Measurements from ENCODE around the gene REXO1.
"Not testable (repeated sequence)": the region's sequence is repeated elsewhere in the genome, so short reads cannot be mapped to it uniquely, and the experiment has no call there.

The REXO1 gene, protein sequence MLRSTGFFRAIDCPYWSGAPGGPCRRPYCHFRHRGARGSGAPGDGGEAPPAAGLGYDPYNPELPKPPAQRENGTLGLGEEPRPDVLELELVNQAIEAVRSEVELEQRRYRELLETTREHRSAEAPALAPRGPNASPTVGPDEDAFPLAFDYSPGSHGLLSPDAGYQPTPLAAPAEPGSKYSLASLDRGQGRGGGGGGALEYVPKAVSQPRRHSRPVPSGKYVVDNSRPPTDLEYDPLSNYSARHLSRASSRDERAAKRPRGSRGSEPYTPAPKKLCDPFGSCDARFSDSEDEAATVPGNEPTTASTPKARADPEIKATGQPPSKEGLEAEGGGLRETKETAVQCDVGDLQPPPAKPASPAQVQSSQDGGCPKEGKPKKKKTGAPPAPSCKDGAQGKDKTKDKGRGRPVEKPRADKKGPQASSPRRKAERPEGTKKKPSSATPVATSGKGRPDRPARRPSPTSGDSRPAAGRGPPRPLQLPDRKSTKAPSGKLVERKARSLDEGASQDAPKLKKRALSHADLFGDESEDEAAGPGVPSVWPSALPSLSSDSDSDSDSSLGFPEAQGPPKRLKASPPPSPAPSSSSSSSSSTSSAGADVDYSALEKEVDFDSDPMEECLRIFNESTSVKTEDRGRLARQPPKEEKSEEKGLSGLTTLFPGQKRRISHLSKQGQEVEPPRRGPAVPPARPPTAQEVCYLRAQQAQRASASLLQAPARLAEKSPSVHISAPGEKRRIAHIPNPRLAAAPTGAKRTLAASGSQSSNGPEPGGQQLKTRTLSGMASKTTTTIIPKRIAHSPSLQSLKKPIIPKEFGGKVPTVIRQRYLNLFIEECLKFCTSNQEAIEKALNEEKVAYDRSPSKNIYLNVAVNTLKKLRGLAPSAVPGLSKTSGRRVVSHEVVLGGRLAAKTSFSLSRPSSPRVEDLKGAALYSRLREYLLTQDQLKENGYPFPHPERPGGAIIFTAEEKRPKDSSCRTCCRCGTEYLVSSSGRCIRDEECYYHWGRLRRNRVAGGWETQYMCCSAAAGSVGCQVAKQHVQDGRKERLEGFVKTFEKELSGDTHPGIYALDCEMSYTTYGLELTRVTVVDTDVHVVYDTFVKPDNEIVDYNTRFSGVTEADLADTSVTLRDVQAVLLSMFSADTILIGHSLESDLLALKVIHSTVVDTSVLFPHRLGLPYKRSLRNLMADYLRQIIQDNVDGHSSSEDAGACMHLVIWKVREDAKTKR

DNA sequence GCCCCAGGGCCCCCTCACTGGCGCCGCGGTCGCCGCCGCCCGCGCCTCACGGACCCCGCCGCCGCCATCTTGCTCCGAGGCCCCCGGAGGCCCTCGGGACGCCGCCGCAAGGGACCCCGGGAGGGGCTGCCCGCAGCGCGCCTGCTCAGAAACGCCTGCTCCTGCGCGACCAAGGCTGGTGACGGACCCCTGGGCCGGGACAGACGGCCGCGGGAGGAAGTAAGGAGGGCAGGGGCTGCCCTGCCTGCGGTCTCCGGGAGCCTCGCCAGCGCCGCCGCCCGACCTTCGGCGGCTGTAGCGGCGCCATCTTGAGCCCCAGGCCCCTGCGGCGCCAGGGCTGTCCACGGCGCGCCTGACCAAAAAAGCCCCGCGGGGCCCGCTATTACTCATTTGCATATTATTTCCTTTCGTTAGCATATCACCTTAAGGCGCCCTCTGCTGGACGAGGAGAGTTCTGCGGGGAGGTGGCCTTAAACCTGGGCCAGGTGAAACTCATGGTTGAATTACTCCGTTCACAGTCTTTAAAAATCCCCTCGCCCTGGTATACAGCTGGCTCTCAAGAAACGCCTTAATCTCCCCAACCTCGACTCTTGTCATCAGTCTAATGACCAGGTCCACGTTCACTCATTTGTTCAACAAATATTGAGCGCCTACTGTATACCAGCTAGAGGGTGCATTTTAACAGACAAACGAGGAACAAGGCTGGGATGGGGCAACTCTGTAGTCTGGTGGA, at the start of gene REXO1:
TSS of gene REXO1 (minus strand) at position 85 of the 733 bp plus-strand sequence. CDS start 125 bp downstream, outside the sequence.
- DNase-seq = peak; percentile 100

DNA sequence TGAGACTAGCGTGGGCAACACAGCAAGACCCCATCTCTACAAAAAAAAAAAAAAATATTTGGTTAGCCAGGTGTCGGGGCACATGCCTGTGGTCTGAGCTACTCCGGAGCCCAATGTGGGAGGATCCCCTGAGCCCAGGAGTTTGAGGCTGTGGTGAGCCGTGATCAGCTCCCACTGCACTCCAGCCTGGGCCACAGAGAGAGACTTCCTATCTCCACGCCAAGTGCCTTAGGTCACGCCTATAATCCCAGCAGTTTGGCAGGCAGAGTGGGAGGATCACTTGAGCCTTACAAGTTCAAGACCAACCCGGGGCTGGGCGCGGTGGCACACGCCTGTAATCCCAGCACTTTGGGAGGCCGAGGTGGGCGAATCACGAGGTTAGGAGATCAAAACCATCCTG, 48.2 kb upstream of the REXO1 start:
- no peak for DNase-seq

DNA sequence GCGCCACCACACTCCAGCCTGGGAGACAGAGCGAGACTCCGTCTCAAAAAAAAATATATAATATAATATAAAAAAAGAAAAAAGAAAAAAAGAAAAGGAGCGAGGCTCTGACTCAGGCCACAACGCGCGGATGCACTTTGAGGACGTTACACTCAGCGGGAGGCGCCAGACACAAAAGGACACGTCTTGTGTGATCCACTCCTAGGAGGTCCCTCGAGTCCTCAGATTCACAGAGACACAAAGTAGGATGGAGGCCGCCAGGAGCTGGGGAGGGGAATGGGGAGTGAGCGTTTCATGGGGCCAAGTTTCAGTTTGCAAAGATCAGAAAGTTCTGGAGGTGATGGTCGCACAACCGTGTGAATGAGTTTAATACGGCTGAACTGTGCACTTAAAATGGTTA, 45.5 kb upstream of the REXO1 start:
- DNase-seq = no peak

DNA sequence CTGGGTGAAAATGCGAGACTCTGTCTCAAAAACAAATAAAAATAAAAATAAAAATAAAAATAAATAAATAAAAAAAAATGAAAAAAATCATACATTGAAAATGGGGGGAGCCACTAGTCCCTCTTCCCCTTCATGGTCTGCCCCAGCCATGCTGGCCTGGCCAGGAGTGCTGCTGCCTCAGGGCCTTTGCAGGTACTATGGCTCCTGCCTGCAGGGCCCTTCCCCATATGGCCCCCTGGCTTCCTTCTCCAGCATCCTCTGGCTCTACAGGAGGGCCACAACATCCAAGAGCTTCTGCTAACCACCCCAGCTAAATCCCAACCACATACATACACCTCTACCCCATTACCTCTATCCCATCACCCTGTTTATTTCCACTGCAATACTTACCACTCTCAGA, 41.6 kb upstream of the REXO1 start:
- no peak for DNase-seq

DNA sequence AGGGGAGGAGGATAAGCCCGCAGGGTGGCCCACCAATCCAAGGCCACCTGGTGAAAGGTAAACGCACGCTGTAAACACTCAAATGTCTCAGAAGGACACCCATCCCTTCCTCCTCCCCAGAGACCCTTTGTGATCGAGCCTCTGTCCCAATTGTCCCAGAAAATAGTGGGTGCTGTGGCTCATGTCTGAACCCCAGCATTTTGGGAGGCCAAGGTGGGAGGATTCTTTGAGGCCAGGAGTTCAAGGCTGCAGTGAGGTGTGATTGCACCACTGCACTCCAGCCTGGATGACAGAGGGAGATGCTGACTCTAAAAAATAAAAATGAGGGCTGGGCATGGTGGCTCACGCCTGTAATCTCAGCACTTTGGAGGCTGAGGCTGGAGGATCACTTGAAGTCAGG, 40.1 kb upstream of the REXO1 start:
- DNase-seq = no peak

DNA sequence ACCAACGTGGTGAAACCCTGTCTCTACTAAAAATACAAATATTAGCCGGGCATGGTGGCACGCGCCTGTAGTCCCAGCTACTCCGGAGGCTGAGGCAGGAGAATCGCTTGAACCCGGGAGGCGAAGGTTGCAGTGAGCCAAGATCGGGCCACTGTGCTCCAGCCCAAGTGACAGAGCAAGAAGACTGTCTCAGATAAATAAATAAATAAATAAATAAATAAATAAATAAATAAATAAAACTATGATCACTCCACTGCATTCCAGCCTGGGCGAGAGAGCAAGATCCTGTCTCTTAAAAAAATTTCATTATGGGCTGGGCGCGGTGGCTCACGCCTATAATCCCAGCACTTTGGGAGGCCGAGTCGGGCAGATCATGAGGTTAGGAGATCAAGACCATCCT, 38.1 kb upstream of the REXO1 start:
- DNase-seq = not testable (repeated sequence)

DNA sequence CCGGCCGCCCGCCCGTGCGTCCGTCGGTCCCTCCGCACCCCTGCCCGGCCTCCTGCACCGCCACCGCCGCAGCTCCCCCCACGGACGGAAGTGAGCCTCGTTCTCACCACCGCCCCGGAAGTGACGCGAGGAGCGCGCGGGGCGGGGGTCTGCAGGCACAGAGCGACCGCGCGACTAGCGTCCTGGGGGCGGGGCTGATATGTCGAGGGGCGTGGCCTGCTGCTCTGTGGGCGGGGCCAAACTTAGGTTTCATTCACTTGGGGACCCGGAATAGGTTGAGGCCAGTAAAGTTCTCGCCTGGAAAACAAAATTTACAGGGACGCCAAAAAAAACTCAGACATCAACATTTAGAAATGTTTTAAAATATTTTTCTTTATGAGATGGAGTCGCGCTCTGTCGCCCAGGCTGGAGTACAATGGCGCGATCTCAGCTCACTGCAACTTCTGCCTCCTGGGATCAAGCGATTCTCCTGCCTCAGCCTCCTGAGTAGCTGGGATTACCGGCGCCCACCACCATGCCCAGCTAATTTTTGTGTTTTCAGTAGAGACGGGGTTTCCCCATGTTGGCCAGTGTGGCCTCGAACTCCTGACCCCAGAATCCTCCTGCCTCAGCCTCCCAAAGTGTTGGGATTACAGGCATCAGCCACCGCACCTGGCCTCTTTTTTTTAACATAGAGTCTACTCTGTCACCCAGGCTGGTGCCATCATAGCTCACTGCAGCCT, 37.3 kb upstream of the REXO1 start, which contains the start of gene ABHD17A:
TSS of gene ABHD17A (minus strand) at position 99 of the 722 bp plus-strand sequence. CDS start 3,930 bp downstream, outside the sequence.
- peak; percentile 99 for DNase-seq

DNA sequence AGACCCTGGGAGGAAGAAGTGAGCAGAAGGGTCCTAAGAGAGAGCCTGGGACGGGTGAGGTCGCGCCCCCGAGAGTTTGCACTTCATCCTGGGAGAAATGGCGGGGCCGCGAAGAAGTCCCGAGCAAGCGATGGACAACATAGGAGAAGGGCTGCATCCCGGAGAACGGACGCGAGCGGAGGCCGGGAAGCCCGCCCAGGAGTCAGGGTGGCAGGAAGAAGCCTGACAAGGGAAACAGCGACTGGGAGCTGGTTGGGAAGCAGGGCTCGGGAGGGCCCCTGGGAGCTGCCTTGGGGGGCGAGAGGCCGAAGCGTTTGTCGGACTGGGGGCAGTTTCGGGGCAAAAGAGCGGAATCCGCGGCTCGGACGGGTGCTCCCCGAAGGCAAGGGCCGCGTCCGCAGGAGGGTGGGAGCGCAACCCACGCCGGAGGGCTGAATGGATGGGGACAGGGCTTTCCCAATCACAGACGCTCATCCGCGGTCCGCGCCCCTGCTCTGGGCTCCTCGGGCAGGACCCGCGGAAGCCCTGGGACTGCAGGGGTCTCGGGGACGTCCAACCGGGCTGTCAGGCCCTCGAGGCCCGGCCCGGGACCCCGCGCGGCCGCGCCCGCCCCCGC, 36.5 kb upstream of the REXO1 start:
- DNase-seq = no peak

DNA sequence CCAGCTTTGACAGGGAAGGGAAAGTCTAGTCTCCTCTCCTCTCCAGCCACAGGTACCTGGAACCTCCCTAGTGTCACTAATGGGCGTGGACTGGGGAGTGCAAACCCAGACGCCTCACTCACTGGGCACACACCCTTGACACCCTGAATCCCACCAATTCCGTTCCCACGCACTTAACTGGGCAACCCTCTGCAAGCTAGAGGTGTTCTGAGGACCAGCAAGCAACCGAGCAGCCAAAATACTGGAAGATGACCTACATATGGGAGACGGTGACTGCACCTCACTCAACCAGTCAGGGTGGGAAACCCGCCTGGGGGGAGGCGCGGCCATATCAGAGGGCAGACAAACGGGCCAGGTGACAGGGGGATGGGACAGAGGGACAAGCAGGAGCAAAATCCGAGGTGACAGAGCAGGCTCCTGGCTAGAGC, 36.0 kb upstream of the REXO1 start:
- DNase-seq = peak; percentile 80

DNA sequence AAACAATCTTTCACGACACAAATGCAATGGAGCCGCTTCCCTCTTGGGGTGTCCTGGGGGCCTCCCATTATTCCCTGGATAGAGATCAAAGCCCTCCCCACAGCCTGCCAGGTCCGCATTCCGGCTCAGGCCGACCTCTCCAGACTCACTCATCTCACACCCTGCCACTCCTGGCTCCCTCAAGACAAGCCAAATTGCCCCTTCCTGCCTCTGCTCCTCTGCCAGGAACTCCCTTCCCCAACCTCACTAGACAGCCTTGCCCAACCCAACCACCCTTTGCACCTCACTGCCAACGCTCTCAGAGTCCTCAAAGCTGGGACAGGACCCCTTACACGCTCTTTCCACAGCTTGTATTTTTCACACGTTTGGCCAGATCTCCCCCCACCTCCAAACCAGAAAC, 35.5 kb upstream of the REXO1 start:
- no peak for DNase-seq

DNA sequence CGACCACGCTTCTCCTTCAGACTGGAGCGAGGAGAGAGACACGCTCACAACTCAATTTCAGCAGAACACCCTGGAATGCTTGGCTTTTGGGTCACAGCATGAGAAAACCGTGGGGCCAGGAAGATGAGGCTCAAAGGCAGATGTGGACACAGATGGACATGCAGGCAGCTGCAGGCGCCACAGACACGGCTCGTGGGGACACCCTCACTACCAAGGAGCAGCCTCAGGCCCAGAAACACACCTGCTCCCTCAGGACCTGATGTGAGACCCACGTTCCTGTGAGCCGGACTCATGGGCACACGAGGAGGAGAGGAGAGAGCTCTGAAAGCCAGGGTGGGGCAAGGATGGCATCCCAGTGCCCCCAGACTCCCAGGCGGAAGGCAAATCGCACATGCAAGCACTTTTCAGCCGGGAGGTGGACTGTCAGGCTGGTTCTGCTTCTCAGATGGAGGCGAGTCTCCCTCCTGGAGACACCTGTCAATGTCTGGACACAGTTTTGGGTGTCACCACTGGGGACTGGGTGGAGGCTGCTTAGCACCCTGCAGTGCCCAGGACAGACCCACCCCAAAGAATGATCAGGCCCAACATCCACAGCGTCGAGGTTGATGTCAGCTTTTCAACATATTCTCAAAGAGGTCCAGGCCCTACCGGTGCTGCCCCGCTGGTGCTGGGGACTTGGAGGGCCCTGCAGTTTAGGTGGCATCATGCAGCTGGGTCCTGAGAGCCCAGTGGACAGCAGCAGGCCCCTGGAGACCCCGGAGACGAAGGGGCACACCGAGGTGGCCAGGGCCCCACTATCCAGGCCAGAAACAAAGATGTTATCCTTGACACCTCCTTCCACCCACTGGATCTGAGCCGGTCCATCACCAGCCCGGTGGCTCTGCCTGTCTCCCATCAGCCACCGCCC, 34.8 kb upstream of the REXO1 start:
- no peak for DNase-seq

DNA sequence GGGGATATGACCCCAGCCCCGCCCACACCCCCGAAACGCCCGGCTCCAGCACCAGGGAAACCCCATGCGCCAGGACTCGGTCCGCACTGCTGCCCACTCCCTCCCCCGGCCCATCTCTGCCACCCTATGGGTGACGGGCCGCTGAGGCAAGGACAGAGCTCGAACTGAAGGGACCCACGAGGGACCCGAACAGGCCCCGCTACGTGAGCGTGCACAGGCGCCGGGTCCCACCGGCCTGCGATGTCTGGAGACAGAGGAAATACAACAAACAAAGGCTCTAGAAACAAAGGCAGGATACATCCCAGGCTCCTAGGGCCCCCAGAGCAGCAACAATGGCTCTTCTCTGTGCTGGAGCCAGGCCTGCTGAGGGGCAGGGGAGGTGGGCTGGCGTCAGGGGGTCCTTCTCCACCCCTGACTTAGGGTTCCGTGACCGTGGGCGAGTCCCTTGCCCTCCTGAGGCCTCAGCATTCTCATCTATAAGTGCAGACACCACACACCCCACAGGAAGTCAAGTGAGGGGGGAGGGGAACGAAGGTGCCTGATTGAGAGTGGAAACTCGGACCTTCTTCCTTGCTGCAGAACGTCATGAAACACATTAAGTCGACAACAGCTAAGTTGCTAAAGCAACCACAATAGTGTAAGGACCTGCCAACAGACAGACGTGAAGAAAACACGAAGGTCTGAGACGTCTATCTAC, 34.0 kb upstream of the REXO1 start:
- peak; percentile 86 for DNase-seq

DNA sequence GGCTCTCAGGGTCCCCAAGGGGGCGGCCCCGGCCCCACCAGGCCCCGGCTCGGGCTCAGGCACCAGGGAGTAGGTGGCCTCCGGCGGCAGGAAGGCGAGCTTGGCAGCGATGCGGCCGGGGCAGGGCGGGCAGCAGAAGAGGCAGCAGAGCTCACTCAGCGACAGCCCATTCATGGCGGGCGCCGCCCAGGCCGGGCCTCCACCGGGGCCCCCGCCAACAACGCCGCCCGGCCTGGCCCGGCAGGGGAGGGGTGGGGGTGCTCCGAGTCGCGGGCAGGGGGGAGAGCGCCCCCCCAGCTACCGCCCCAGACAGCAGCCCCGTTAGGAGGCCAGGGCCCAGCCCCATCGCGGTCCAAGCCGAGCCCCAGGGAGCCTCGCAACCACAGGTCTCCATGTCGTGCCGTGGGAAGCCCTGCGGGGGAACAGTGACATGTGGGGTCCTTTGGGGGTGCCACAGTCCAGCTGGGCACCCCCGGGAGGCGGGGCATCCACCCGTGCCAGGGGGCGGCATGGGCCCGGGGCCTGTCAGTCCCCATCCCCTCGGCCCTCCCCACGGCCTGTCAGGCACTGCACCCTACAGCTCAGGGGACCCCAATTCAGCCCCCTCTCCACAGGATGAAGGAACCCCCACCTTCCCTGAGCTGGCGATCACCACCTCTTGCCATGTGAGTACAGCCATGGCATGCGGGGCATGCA, 33.3 kb upstream of the REXO1 start:
- not testable (repeated sequence) for DNase-seq

DNA sequence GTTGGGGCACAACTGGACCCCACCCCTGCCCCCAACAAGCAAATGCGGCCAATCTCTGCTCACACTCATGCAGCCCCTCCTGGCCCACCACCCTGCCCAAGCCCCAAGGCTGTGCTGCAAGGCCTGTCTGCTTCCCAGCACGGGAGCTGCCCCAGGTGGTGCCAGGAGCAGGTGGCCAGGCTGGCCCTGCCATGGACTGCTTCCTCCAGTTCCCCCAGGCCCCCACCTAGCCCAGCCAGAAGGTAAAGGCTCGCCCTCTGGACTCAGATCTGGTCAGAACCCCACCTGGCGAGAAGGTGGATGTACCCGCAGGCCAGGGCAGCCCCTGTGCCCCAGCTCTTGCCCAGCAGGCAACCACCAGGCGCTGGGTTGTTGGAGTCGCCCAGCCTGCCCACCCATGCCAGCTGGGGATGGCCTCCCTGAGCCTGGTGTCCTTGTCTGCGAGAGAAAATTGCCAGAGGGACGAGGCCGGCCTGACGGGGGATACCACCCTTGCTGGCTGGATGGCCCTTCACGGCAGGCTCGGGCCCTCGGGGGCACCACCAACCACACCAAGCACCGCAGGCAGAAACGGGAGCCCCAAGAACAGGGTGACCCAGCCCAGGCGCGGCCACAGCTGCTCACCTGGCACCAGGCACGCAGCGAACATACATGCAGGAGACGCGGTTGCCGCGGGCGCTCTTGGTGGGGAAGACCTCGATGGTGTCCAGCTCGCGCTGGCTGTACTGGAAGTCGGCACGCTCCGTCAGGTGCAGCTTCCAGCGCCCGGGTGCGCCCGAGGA, 32.5 kb upstream of the REXO1 start:
- DNase-seq = no peak

DNA sequence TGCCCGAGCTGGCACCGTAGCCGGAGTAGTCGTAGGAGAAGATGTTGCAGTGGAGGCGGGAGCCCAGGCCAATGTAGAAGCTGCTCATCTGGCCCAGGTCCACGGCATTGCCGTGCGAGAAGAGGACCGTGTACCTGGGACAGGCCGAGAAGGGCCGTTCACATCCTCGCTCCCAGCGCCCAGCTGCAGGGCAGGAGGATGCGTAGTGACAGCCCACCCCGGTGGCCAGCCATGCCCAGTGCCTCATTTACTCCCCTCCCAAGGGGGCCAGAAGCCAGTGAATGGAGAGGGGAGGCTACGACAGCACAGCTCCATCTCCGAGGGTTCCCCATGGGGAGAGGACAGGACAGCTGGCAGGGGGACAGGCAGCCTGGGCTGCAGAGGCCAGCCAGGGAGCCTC, 31.7 kb upstream of the REXO1 start:
- DNase-seq = not testable (repeated sequence)

DNA sequence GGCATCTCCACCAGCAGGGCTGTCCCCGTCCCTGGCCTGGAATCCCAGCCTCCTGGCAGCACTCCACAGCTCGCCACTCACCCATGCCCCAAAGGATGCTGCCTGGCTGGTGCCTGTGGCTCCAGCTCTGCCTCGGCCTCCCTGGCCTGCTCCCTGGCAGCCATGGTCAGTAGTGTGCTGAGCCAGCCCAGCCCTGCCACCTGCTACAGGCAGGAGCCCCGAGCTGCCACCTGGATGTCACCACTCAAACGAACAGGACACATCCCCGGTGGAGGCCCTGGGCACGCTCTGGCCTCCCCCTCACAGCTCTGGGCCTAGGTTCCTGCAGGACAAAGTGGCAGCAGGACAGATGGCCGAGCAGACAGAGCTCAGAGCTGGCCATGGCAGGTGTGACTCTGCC, 30.3 kb upstream of the REXO1 start:
- DNase-seq = not testable (repeated sequence)

DNA sequence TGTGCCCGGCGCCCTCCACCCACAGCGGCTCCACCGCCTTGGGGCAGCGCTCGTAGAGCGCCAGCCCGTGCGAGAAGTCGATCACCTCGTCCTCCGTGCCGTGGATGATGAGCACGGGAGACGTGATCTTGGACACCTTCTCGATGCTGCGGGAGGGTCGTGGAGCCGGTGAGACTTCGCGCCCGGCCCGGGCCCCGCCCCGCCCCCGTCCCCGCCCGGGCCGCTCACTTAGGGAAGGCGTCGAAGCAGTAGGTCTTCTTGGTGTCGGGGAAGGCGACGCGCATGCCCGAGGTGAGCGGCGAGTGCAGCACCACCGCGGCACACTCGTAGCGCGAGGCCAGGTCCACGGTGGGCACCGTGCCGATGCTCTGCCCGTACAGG, 29.0 kb upstream of the REXO1 start:
- DNase-seq = not testable (repeated sequence)
